Cardiac septum (tissue), 1 donor: ENCODE data around the gene EDAR. TPM values are rescaled to one million over a fixed set of nuclear protein-coding genes. Genes with fewer than 3 reads are reported as not detected.

Experiments
- DNase-seq: peaks from one replicate; pipeline ENCODE4 v3.0.0-alpha.2; 2020; ENCODE audit warnings: low spot score
- intact Hi-C: fragments of 100-400 bp; cut with DNase I; formaldehyde crosslinking; loops from one replicate; pipeline ENCODE4 v1.14.0; 2022
- total RNA-seq: library from RNA; stranded (reverse); fragmentation: NEBNext Ultra II Directional; extraction: Animal tissue kit (Norgen Biotek cat#: 25700); gene quantifications from one replicate; pipeline ENCODE4 v1.2.1, GENCODE V29; 2021
- donor health status: DM: no; HTN: no; CAD: no.

The EDAR gene
- total RNA-seq, 1 donor from 2014 or later, result not detected

- no peak for DNase-seq
- intact Hi-C loops, result loop anchor here (2.0 kb wide), 1 partner anchor 60 kb away; the partner anchor contains the start of gene EDAR
Observed at GRCh38 chr2:108928660-108929377, 60.2 kb downstream of the EDAR start.

- DNase-seq, result peak; percentile 62
- intact Hi-C loops, result loop anchor here (2.0 kb wide), 1 partner anchor 61 kb away; the partner anchor contains the start of gene EDAR
Observed at GRCh38 chr2:108927936-108928659, 60.9 kb downstream of the EDAR start.

- intact Hi-C loops, result no loop called here
- DNase-seq, result peak; percentile 57
Observed at GRCh38 chr2:108927405-108927804, 61.6 kb downstream of the EDAR start.

- intact Hi-C loops, result no loop called here
- peak; percentile 31 for DNase-seq
Observed at GRCh38 chr2:108926561-108927380, 62.2 kb downstream of the EDAR start.

GRCh38 chr2:108925735-108926134 lies 63.3 kb downstream of the EDAR start:
- DNase-seq, result peak; percentile 46
- intact Hi-C loops, result no loop called here

- peak; percentile 19 for DNase-seq
- intact Hi-C loops, result no loop called here
Observed at GRCh38 chr2:108925286-108925685, 63.7 kb downstream of the EDAR start.

GRCh38 chr2:108924580-108925251 lies 64.3 kb downstream of the EDAR start:
- intact Hi-C loops, result no loop called here
- peak; percentile 50 for DNase-seq

DNA sequence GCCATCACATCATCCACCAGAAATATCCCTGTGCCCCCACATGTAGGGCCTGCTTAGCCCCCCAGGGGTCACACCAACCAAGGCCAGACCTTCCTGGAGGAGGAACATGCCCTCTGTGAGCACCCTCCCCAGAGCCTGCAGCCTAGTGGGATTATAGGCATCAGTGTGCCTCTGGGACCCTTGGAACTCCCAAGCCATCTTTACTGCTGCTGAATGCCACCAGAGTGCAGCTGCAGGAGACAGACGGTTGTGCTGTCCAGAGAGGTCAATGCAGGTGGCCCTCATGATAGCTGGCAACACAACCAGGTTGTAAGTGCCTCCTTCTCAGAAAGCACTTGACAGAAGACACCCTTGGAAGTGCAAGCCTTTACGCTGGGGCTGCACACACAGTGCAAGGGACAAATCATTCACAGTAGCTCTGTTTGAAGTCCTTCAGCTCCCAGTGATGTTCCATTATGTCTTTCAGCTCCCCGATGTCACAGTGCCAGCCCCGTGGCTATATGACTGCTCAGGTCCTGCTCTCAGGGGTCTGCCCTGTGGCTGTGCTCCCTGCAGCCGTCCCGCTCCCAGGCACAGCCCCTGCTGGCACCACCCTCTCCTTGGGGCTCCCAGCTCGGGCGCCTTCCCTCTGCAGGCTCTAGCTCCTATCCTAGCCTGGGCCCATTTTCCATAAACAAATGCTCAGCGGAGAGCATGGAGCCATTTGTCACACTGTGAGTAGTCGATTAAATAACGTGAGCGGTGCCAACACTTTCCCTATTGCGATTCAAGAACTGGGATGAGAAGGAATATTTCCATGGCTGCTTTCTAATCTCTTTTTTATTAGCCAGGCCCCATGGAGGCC lies 65.1 kb downstream of the EDAR start:
- DNase-seq, result peak; percentile 68
- intact Hi-C loops, result no loop called here

DNA sequence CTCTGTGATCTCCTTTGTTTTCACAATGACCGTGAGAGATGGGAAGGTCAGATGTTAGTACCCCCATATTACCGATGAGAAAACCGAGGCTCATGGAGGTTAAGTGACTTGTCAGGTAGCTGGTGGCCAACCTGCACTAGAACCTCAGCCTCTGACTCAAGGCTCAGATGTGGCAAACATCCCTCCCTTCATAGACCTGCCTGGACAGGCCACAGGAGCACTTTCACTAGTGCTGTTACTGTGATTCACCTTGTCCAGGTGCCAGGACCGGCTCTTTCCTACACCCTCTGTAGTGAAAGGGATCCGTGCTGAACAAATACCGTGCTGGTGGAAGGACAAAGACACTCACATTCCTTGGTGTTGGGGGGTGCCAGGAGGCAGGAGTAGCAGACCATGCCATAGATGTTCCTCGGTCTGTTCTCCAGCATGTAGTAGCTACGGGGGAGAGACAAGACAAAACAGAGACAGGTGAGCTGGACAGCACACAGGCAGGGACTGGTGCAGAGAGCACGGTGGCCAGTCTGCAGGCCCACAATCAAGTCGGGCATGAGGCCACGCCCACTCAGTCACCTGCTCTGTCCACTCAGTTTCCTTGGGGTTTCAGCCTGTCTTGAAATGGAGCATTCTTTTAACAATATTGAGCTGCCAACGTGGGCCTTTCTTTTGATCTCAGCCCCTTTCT lies 65.9 kb downstream of the EDAR start:
- intact Hi-C loops, result no loop called here
- DNase-seq, result peak; percentile 68

DNA sequence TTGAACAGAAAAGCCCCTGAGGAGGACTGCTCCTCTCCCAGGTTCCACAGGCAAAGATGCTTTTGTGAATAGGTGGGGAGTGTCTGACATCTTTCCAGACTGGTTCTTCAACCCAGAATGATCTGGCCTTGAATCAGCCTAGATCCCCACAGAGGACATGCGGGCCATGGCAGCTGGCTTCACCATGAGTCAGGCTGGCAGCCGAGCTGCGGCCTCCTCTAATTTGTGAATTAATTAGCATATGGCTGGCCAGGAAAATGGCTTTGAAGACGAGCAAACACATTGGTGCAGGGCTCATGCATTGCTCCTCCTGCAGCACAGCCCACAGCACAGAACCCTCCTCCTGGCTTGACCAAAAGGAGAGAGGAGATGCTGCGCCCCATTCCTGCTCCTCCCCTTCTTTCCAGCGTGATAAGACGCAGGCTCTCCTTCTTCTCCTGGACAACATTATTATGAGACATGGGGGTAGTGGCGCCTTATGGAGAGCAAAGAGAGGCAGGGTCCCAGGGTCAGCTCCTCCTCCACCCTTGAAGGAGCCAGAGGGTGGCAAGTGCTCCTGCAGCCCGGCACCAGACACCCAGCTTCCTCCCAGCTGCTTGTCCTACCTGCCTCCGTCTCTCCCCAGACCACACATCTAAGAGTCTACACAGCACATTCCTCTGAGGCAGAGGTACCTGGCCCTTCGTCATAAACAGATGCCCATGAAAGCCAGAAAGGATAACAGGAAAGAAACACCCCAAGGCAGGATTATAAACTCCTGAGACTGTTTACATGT lies 66.7 kb downstream of the EDAR start:
- intact Hi-C loops, result no loop called here
- peak; percentile 67 for DNase-seq

GRCh38 chr2:108921096-108922030 lies 67.7 kb downstream of the EDAR start:
- intact Hi-C loops, result no loop called here
- peak; percentile 68 for DNase-seq

DNA sequence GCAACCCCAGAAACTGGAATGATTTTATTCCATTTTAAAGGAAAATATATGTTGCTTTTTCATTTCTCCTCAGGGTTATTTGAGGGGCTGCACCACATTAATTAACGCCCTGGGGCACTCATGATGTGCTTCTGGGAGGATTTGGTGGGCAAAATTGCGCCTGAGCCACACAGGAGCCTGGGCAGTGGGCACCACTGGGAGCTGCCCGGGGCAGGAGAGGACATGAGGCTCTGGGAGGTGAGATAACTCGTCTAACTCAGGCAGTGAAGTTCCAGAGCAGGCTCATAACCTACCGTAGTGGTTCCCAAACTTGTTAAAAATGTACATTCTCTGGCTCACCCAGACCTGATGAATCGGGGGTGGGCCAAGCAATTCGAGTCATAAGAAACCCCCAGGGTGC lies 68.3 kb downstream of the EDAR start:
- intact Hi-C loops, result no loop called here
- peak; percentile 60 for DNase-seq

DNA sequence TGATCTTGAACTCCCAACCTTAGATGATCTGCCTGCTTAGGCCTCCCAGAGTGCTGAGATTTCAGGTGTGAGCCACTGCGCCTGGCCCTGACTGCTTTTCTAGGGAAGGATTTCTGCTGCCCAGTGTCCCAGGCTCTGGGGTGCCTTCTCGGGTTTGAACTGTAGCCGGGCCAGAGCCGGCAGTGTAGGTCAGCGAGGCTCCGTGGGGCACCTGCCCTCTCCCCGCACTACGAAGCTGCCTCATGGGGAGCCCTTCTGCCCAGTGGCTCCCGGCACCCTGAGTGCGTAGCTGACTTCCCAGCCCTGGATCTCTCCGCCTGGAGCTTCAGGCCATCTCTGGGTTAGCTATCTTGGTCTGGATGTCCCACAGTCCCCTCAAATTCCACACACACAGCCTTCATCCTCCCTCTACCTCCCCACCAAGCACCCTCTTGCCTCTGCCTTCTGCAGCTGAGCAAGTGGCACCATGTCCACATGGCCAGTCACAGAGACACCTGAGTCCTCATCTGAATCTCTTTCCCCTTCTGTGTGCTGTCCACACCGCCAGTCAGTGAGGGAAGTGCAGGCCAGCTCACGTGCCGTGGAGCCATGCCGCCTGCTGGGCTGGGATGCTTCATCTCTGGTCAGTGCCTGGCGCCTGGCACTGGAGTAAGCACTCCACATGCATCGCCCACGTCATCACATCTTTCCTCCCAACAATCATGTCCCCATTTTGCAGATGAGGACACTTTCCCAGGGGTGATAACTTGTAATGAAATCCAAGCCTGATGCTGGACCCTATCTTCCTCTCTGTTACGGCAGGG lies 69.2 kb downstream of the EDAR start:
- DNase-seq, result peak; percentile 66
- intact Hi-C loops, result no loop called here

DNA sequence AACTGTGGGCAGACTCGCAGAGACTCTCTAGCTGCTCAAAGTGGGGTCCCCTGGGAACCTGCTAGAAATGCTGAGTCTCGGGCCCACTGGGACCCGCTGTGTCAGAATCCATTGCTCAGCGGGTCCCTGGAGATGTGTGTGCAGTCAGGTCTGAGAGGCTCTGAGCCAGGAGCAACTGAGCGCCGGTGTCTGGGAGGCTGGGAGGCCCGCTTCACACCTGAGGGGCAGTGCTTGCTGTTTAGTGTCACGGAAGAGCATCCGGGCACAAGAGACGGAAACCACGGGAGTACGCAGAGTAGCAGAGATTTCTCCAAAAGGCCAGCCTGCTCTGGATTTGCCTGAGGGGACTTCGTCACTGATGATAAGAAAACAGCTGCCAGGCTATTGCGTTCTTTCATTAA lies 70.1 kb downstream of the EDAR start:
- intact Hi-C loops, result no loop called here
- peak; percentile 65 for DNase-seq

- intact Hi-C loops, result no loop called here
Observed at GRCh38 chr2:108918156-108918874, 70.7 kb downstream of the EDAR start.

More at GRCh38 chr2:108918156-108918874, 70.7 kb downstream of the EDAR start:
- DNase-seq, result peak; percentile 55
